HG03469 (cell line): ENCODE results near the gene GEMIN7.
A peak's percentile ranks its signal among the peaks of the same experiment; 100 is the strongest.

Source experiments
- ATAC-seq: cut with Tn5 transposase; IDR thresholded peaks from one replicate; pipeline ENCODE4 v1.9.1; 2021; ENCODE audit warnings: mild to moderate bottlenecking, moderate library complexity, moderate number of reproducible peaks; ENCODE audit not compliant: unreplicated experiment

The GEMIN7 gene

GRCh38 chr19:45125360-45125759 is 46.3 kb downstream of the GEMIN7 start:
- no peak for ATAC-seq

- ATAC-seq: no peak
Observed at GRCh38 chr19:45125975-45126493, 47.0 kb downstream of the GEMIN7 start.

- ATAC-seq: no peak
Observed at GRCh38 chr19:45126654-45127053, 47.6 kb downstream of the GEMIN7 start.

DNA sequence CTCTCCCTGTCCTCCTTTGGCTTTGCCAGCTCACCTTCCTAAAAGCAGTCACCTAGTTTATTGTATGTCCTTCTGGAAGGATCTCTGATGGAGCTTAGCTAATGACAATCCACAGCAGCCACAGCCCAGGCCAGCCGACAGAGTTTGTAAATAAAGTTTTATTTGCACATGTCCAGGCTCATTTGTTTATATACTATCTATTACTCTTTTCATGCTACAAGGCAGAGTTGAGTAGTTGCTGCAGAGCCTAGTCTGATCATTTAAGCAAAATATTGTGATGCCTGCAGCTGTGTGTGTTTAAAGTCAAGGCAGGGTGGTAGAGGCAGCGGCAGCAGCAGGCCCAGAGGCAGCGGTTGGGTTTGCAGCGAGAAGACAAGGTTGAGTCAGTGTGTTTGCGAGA is 49.1 kb downstream of the GEMIN7 start:
- ATAC-seq: no peak

DNA sequence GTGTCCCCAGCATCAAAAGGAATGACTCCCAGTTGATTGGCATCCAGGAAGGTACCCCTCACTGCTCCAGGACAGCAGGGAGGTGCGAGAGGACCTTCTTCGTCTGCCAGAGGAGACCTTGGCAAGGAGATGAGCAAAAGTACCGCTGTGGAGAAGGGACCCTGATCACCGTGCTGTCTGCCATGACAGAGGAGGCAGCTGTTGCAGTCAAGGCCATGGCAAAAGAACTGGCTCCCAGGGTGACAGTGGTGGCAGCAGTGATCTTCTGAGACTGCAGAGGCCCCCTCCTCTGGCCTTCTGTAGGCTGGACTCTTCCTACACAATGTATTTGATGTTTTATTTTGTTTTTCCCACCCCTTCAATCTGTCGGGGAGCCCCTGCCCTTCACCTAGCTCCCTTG is 49.7 kb downstream of the GEMIN7 start:
- ATAC-seq: no peak

DNA sequence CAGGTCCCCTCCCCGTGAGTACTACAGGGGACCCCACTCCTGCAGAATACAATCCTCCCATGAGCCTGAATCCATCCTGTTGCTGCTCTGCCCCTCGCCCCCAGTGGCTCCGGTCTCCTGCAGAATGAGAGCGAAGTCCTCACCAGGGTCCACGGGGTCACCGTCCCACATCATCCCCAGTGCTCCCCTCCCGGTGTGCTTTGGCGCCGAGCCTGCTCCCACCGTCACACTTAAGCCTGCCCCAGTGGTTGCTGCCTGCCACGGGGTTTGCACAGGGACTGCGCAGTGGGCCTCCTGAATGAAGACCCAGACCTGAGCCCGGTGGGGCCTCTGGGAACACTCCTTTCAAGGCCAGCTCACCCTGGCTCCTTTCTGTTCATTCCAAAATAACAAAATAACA is 51.2 kb downstream of the GEMIN7 start:
- no peak for ATAC-seq

DNA sequence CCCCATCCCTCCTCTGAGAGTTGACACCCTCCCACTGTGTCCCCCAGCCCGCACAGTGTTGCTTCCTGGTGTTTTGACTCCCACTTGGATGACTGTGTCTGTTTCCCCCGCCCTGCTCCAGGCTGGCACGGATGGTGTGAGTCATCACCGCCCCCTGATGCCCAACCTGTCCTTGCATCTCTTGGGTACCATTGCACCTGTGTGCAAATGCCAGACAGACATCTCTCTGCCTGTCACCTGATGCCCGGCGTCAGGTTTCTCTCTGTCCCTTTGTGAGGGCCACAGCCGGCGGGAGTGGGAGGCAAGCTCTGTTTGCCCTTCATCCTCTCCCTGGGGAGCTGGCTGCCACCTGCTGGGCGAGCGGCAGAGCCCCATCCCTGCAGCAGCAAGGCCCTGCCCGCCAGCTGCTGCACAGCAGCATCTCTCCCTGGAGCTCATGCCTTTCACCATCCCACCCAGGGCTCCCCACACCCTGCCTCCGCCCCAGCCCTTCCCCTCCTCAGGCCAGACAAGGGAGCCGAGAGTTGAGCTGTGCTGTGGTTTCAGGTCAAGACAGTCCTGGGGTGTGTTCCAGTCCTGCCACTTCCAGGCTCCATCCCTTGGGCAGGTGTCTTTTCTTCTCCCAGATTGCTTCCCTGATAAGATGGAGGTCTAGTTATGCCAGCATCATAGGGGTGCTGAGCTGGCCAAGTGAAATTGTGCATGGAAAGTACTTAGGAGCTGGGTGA is 52.0 kb downstream of the GEMIN7 start:
- no peak for ATAC-seq

- ATAC-seq: no peak
Observed at GRCh38 chr19:45133661-45134060, 54.6 kb downstream of the GEMIN7 start.

- ATAC-seq: no peak
Observed at GRCh38 chr19:45135176-45135885, 56.3 kb downstream of the GEMIN7 start.

- no peak for ATAC-seq
Observed at GRCh38 chr19:45136507-45137178, 57.6 kb downstream of the GEMIN7 start.

DNA sequence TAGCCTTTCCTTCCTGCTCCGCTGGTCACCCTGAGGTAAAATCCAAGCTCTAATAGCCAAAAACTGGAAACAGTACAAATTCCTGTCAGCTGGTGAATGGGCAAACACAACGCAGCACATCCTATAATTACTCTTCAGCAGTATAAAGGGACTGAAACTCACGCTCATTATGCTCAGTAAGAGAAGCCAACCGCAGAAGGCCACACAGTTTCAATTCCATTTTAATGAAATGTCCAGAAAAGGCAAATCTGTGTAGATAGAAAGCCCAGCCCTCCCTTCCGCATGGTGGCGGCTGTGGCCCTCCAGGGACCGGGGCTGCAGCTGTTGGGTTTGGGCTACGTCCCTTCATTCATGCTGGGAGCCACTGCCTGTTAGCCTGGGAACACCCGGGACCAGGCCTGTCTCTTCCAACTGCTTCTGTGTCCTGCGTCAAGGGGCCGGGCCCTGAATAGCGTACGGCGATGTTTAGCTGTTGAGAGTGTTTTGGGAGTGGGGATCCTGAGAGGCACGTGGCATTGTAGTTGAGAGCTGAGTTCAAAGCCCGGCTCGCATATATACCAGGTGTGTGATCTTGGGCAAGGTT is 58.2 kb downstream of the GEMIN7 start:
- ATAC-seq: peak; percentile 54

GRCh38 chr19:45138303-45138751 is 59.3 kb downstream of the GEMIN7 start:
- ATAC-seq: no peak

DNA sequence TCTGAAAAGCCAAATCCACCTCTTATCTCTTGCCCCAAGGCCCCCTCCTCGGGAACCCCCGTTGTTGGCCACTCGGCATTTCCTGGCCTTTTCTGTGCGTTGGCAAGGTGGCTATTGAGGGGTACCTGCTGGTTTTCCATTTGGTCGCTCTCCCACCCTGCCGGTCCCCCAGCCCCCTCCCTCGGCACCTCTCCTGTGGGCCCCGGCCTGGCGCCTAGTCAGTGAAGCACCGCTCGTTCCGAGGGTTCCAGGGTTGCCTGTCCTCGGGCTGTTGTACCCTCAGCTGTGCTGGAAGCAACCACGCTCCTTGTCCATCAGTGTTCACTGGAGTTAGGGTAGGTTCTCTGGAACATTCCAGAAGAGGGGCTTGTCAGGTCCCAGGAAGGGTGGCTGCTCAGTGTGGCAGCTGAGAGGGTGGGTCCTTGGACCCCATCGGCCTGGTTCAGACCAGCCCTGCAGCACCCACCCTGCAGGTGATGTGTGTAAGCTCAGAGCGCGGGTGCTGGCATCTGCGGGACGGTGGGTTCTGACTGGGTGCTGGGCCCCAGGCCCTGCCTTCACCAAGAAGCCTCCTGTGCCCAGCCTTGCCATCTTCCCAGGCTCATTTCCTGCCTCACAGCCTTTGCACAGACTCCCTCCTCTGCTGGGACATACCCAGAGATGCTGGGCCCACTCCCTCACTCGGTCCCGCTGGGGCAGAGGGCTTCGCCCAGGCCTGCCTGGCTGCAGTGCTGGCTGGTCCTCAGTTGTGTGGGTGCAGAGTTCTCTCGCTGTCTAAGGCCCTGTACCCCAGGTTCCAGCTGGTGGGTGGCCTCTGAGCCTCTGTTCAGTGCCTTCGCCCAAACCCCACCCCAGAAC is 60.5 kb downstream of the GEMIN7 start:
- no peak for ATAC-seq

DNA sequence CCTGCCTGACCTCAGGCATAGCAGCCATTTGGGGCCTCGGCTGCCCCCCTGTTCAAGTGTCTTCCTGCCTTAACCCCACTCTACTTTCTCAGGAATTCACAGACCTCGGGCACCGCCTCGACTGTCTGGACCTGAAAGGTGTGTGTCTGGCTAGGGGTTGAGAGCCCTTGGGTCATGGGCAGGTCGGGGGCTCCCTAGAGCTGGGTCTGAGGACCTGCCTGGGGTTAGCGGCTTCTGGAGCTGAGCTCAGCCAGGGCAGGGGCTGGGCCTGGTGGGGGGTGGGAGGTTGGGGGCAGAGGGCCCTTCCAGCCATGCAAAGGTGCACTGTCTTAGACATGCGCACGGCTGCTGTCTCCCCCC is 61.1 kb downstream of the GEMIN7 start:
- ATAC-seq: no peak

GRCh38 chr19:45140533-45140932 is 61.5 kb downstream of the GEMIN7 start:
- ATAC-seq: no peak
